Femur (tissue), 1 donor: ENCODE data around the gene SETD9.
A peak's percentile ranks its signal among the peaks of the same experiment; 100 is the strongest.

ENCODE experiments used
- DNase-seq: peaks from one replicate; pipeline ENCODE4 v3.0.0-alpha.2; 2017

Gene SETD9

GRCh38 chr5:56941981-56942380, 32.6 kb downstream of the SETD9 start:
- DNase-seq = no peak

GRCh38 chr5:56947052-56947451, 37.7 kb downstream of the SETD9 start:
- DNase-seq = no peak

GRCh38 chr5:56950626-56951125, 41.3 kb downstream of the SETD9 start:
- DNase-seq = peak; percentile 92

- peak; percentile 50 for DNase-seq
Measured at GRCh38 chr5:56951126-56951945, 41.9 kb downstream of the SETD9 start.

- DNase-seq = peak; percentile 89
Measured at GRCh38 chr5:56951946-56952691, 42.7 kb downstream of the SETD9 start, which contains the start of gene MIER3. TSS of gene MIER3 (minus strand) at chr5:56952123. CDS start at chr5:56952102, 21 bp downstream.

- DNase-seq = no peak
Measured at GRCh38 chr5:56954262-56954661, 44.9 kb downstream of the SETD9 start.

- DNase-seq = no peak
Measured at GRCh38 chr5:56958595-56958994, 49.2 kb downstream of the SETD9 start.

- no peak for DNase-seq
Measured at GRCh38 chr5:56959326-56959725, 49.9 kb downstream of the SETD9 start.

GRCh38 chr5:56961746-56962145, 52.4 kb downstream of the SETD9 start:
- DNase-seq = no peak

- DNase-seq = no peak
Measured at GRCh38 chr5:56962286-56962685, 52.9 kb downstream of the SETD9 start.

- DNase-seq = no peak
Measured at GRCh38 chr5:56963246-56963645, 53.9 kb downstream of the SETD9 start.

- DNase-seq = no peak
Measured at GRCh38 chr5:56964173-56964572, 54.8 kb downstream of the SETD9 start.
